C4-2B (cell line): ENCODE results near the gene TMC2.
"Not testable (repeated sequence)": the region's sequence is repeated elsewhere in the genome, so short reads cannot be mapped to it uniquely, and the experiment has no call there.

Experiments
- CTCF ChIP-seq: fragments of 450-650 bp; conservative IDR thresholded peaks from 2 replicates; pipeline ENCODE4 v1.5.1; 2017; ENCODE audit warnings: mild to moderate bottlenecking
- ZFX ChIP-seq: fragments of 450-650 bp; IDR thresholded peaks from 2 replicates; pipeline ENCODE4 v1.6.1; 2017

- TF ChIP-seq CTCF, ZFX: not testable (repeated sequence)
Observed at GRCh38 chr20:2502808-2503384, 33.5 kb upstream of the TMC2 start.
